ENCODE results near the gene SLC47A1.
"Not testable (repeated sequence)": the region's sequence is repeated elsewhere in the genome, so short reads cannot be mapped to it uniquely, and the experiment has no call there.

Gene SLC47A1

GRCh38 chr17:19520641-19521040, 13.0 kb upstream of the SLC47A1 start:
- no peak for DNase-seq (ENCODE audit: low spot score)

GRCh38 chr17:19523690-19524089, 10.0 kb upstream of the SLC47A1 start:
- DNase-seq (ENCODE audit: low spot score) = no peak

- not testable (repeated sequence) for DNase-seq (ENCODE audit: low spot score)
Measured at GRCh38 chr17:19526950-19527349, 6.7 kb upstream of the SLC47A1 start.

GRCh38 chr17:19531780-19532501, 1.7 kb upstream of the SLC47A1 start:
- no peak for DNase-seq (ENCODE audit: low spot score)

- no peak for DNase-seq (ENCODE audit: low spot score)
Measured at GRCh38 chr17:19533036-19533717, 477 bp upstream of the SLC47A1 start.

- no peak for DNase-seq (ENCODE audit: low spot score)
Measured at GRCh38 chr17:19534562-19535149, 1.0 kb downstream of the SLC47A1 start.

GRCh38 chr17:19537111-19537510, 3.5 kb downstream of the SLC47A1 start:
- no peak for DNase-seq (ENCODE audit: low spot score)

- no peak for DNase-seq (ENCODE audit: low spot score)
Measured at GRCh38 chr17:19538095-19539039, 4.7 kb downstream of the SLC47A1 start.

GRCh38 chr17:19539040-19539399, 5.4 kb downstream of the SLC47A1 start:
- no peak for DNase-seq (ENCODE audit: low spot score)

GRCh38 chr17:19539841-19540311, 6.2 kb downstream of the SLC47A1 start:
- no peak for DNase-seq (ENCODE audit: low spot score)

- no peak for DNase-seq (ENCODE audit: low spot score)
Measured at GRCh38 chr17:19540706-19541370, 7.2 kb downstream of the SLC47A1 start.

GRCh38 chr17:19541445-19541844, 7.8 kb downstream of the SLC47A1 start:
- no peak for DNase-seq (ENCODE audit: low spot score)

GRCh38 chr17:19542247-19542646, 8.6 kb downstream of the SLC47A1 start:
- no peak for DNase-seq (ENCODE audit: low spot score)

GRCh38 chr17:19544366-19544765, 10.7 kb downstream of the SLC47A1 start:
- DNase-seq (ENCODE audit: low spot score) = no peak

GRCh38 chr17:19546289-19547065, 12.8 kb downstream of the SLC47A1 start:
- DNase-seq (ENCODE audit: low spot score) = no peak

- DNase-seq (ENCODE audit: low spot score) = no peak
Measured at GRCh38 chr17:19549746-19550623, 16.3 kb downstream of the SLC47A1 start.

- DNase-seq (ENCODE audit: low spot score) = no peak
Measured at GRCh38 chr17:19551165-19551564, 17.5 kb downstream of the SLC47A1 start.

GRCh38 chr17:19551591-19552148, 18.0 kb downstream of the SLC47A1 start:
- no peak for DNase-seq (ENCODE audit: low spot score)

GRCh38 chr17:19553036-19553435, 19.4 kb downstream of the SLC47A1 start:
- DNase-seq (ENCODE audit: low spot score) = no peak

Measured in AG08395 (cell line).